Osteocyte (in vitro differentiated cells): Measurements from ENCODE around the gene ARSI. TPM values are rescaled to one million over a fixed set of nuclear protein-coding genes. Genes with fewer than 3 reads are reported as not detected.

ENCODE experiments used
- DNase-seq: peaks from one replicate; pipeline ENCODE4 v3.0.0; 2021; ENCODE audit warnings: mixed read lengths; ENCODE audit not compliant: unreplicated experiment; ENCODE audit errors: extremely low spot score
- H3K27ac Mint-ChIP-seq: one replicate; pipeline ENCODE4 v1.8.0; 2021; ENCODE audit warnings: mild to moderate bottlenecking, mixed read lengths; ENCODE audit not compliant: unreplicated experiment
- H3K27me3 Mint-ChIP-seq: one replicate; pipeline ENCODE4 v1.8.0; 2021; ENCODE audit warnings: mixed read lengths; ENCODE audit not compliant: unreplicated experiment
- H3K36me3 Mint-ChIP-seq: one replicate; pipeline ENCODE4 v1.8.0; 2021; ENCODE audit warnings: mixed read lengths; ENCODE audit not compliant: unreplicated experiment
- H3K4me1 Mint-ChIP-seq: one replicate; pipeline ENCODE4 v1.8.0; 2021; ENCODE audit warnings: mixed read lengths; ENCODE audit not compliant: unreplicated experiment
- H3K4me3 Mint-ChIP-seq: one replicate; pipeline ENCODE4 v1.8.0; 2021; ENCODE audit warnings: mild to moderate bottlenecking, moderate library complexity, mixed read lengths; ENCODE audit not compliant: unreplicated experiment
- H3K9me3 Mint-ChIP-seq: one replicate; pipeline ENCODE4 v1.8.0; 2021; ENCODE audit warnings: mixed read lengths; ENCODE audit not compliant: unreplicated experiment
- total RNA-seq: library from RNA; stranded (reverse); gene quantifications from 2 replicates; pipeline ENCODE4 v1.2.1, GENCODE V29; 2021
- TF ChIP-seq, protein P1 (sequence below): fragments of 200-600 bp; sonication (generic); IDR thresholded peaks from 2 replicates; pipeline ENCODE4 v1.5.0; 2021; ENCODE audit warnings: antibody characterized with exemption, mild to moderate bottlenecking, moderate library complexity

The ARSI gene
- total RNA-seq, 1 donor from 2014 or later: 0.51 TPM

DNA sequence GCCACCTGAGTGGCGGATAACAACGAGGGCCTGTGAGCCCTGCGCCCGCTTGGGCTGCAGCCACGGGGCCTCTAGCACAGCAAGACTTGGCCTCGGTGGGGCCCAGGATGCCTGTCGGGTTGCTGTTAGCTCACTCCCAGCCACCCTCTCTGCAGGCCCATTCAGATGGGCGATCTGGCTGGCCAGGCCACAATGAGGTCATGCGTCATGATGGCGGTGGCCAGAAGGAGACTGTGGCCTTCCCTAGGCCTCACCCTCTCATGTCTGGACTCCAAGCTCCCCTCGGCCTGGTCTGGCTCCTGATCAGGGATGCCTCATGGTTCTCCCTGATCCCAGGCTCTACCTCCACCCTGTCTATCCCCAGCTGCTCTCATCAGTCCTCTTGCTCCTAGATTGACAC lies 35.8 kb upstream of the ARSI start:
- Mint-ChIP-seq H3K36me3 (no peaks in the 10 kb centered on the region), H3K27ac (no peak overlapping the region), H3K4me1 (no peaks in the 10 kb centered on the region), H3K9me3 (no peaks in the 10 kb centered on the region), H3K27me3 (no peaks in the 10 kb centered on the region), H3K4me3 (no peak overlapping the region)
- TF ChIP-seq, protein P1, sequence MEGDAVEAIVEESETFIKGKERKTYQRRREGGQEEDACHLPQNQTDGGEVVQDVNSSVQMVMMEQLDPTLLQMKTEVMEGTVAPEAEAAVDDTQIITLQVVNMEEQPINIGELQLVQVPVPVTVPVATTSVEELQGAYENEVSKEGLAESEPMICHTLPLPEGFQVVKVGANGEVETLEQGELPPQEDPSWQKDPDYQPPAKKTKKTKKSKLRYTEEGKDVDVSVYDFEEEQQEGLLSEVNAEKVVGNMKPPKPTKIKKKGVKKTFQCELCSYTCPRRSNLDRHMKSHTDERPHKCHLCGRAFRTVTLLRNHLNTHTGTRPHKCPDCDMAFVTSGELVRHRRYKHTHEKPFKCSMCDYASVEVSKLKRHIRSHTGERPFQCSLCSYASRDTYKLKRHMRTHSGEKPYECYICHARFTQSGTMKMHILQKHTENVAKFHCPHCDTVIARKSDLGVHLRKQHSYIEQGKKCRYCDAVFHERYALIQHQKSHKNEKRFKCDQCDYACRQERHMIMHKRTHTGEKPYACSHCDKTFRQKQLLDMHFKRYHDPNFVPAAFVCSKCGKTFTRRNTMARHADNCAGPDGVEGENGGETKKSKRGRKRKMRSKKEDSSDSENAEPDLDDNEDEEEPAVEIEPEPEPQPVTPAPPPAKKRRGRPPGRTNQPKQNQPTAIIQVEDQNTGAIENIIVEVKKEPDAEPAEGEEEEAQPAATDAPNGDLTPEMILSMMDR: no peak
- no peak for DNase-seq

DNA sequence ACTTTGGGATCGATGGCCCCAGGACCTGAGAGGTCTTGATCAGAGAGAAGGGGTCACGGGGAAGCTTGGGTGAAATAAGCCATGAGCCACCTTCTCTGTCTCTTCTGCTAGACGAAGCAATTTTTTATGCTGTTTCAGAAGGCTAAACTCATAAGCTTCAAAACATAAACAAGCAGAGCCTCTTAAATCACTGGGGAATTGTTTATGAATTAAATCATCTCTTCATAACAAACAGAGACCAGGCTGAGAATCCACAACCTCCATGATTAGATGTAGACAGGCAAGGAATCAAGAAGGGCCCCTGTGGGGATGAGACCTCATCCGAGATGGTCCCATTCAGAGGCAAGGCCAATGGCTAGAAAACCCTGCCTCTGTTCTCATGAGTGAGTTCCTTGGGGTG lies 33.1 kb upstream of the ARSI start:
- TF ChIP-seq, protein P1: no peak
- H3K4me1 Mint-ChIP-seq: no peaks in the 10 kb centered on the region
- DNase-seq: no peak

DNA sequence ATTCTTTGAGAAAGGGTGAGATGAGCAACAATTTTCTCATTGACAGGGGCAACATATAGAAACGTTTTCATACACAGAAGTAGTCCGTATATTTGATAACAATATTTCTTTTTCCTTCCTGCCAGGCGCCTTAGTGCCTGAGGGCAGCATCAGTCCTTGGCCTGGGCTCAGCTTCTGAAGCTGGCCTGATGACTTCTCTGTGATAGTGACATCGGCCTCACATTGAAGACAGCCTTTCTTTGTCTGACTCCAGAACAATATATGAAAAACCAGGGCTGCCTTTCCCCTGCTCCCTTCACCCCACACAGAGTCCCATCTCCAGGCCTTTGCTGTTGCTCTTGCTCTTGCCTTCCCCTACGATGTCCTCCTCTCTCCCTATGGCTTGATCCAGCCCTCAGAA lies 30.7 kb upstream of the ARSI start:
- Mint-ChIP-seq H3K4me3 (no peak overlapping the region), H3K27ac (no peak overlapping the region), H3K36me3 (no peaks in the 10 kb centered on the region), H3K9me3 (no peaks in the 10 kb centered on the region), H3K27me3 (no peaks in the 10 kb centered on the region), H3K4me1 (no peaks in the 10 kb centered on the region)
- DNase-seq: no peak
- TF ChIP-seq, protein P1: no peak

More for the DNA sequence above, 33.1 kb upstream of the ARSI start:
- Mint-ChIP-seq H3K27me3 (no peaks in the 10 kb centered on the region), H3K36me3 (no peaks in the 10 kb centered on the region), H3K4me3 (no peak overlapping the region), H3K27ac (no peak overlapping the region), H3K9me3 (no peaks in the 10 kb centered on the region)

DNA sequence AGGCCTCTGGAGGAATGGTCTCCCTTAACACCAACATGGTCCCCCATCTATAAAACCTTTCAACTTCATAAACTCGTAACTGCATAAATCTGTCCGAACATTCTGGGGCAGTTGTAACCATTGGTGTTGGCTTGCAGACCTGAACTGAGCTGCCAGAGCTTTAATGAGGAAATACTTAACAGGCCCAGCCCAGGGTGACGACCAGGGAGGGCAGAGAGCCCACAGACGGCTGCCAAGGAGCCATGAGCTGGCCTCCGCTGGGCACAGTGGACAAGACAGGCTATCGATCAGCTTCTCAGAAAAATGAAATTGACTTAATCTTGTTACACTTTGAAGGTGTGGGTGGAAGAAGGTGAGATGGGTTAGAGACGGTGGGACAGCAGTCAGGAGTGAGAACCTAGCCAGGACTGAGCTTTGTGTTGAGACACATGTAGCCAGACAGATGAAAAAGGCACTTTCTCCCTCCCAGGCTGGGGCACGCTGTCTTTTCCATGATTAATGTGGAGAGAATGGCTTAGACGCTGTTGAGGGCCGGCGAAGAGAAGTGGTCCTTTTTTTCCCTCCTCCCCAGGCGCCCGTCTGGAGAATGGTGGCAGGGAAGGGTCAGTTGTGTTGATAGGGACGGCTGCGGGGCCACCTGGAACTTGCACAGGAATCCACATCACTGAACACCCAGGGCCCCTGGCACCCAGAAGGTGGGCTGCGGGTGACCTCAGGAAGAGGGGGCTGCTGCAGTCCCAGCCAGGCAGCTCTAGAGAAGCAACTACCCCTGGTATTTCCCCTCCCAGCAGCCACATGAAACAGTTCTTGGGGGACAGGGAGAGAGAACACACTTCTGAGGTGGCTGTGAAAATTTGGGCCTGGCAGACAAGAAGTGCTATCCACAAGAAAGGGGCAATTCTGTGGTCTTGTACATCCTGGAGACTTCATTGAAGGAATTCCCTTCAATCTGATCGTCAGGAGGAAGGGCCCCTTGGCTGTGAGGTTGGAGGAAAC lies 27.5 kb upstream of the ARSI start:
- TF ChIP-seq, protein P1: no peak
- H3K4me1 Mint-ChIP-seq: no peaks in the 10 kb centered on the region
- no peak overlapping the region for H3K4me3 Mint-ChIP-seq
- H3K36me3 Mint-ChIP-seq: no peaks in the 10 kb centered on the region
- no peak overlapping the region for H3K27ac Mint-ChIP-seq
- no peak for DNase-seq
- no peaks in the 10 kb centered on the region for H3K27me3 Mint-ChIP-seq
- H3K9me3 Mint-ChIP-seq: no peaks in the 10 kb centered on the region

DNA sequence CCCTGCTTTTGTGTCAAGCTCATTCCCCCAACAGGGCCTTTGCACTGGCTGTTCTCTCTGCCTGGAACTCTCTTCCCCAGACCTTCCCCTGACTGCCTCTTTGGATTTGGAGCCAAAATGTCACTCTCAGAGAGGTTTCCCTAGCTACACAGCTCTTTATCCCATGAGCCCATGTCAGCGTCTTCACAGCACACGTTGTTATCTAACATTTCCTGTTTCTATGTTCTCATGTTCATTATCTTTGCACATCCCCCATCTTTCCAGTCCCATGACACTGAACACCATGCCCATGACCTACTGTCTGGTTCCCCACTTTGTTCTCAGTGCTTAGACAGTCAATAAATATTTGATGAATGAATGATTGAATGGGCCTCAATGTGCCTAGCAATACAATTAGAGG lies 26.3 kb upstream of the ARSI start:
- Mint-ChIP-seq H3K27me3 (no peaks in the 10 kb centered on the region), H3K27ac (no peak overlapping the region), H3K9me3 (no peaks in the 10 kb centered on the region), H3K4me1 (no peaks in the 10 kb centered on the region), H3K4me3 (no peak overlapping the region), H3K36me3 (no peaks in the 10 kb centered on the region)
- DNase-seq: no peak
- TF ChIP-seq, protein P1: no peak
